ENCODE data around the gene BTBD19.

BTBD19 gene

GRCh38 chr1:44808063-44808937 lies at the start of gene BTBD19:
BTBD19 (plus strand) TSS chr1:44808523; CDS start chr1:44808821, 298 bp downstream.
- TF ChIP-seq TCF12 (IDR thresholded peaks at IDR 0.05; ENCODE audit: low read depth) (no peak), FOXM1 (IDR thresholded peaks at IDR 0.05; ENCODE audit: borderline replicate concordance, low read depth) (no peak), REST (IDR thresholded peaks at IDR 0.05; ENCODE audit: low read depth) (no peak)

GRCh38 chr1:44759077-44759476 lies 49.2 kb upstream of the BTBD19 start:
- TF ChIP-seq TAF1 (IDR thresholded peaks at IDR 0.05; ENCODE audit: low read depth) (no peak), CEBPB (IDR thresholded peaks at IDR 0.05) (no peak), RAD21 (IDR thresholded peaks at IDR 0.05; ENCODE audit: low read depth) (no peak), TEAD4 (IDR thresholded peaks at IDR 0.05) (no peak), MAX (IDR thresholded peaks at IDR 0.05) (no peak), EP300 (IDR thresholded peaks at IDR 0.05; ENCODE audit: borderline replicate concordance) (no peak), USF1 (IDR thresholded peaks at IDR 0.05) (no peak), YY1 (IDR thresholded peaks at IDR 0.05; ENCODE audit: low read depth) (no peak), REST (IDR thresholded peaks at IDR 0.05; ENCODE audit: low read depth) (no peak), NFIC (IDR thresholded peaks at IDR 0.05) (no peak), CREB1 (IDR thresholded peaks at IDR 0.05; ENCODE audit: low read depth) (no peak), EGR1 (IDR thresholded peaks at IDR 0.05) (no peak), ZBTB7A (IDR thresholded peaks at IDR 0.05; ENCODE audit: low read depth) (no peak), FOXM1 (IDR thresholded peaks at IDR 0.05; ENCODE audit: borderline replicate concordance, low read depth) (no peak), TCF12 (IDR thresholded peaks at IDR 0.05; ENCODE audit: low read depth) (no peak)

- TF ChIP-seq FOXM1 (IDR thresholded peaks at IDR 0.05; ENCODE audit: borderline replicate concordance, low read depth) (no peak), CREB1 (IDR thresholded peaks at IDR 0.05; ENCODE audit: low read depth) (no peak), CEBPB (IDR thresholded peaks at IDR 0.05) (no peak), TAF1 (IDR thresholded peaks at IDR 0.05; ENCODE audit: low read depth) (no peak), TEAD4 (IDR thresholded peaks at IDR 0.05) (no peak), RAD21 (IDR thresholded peaks at IDR 0.05; ENCODE audit: low read depth) (no peak), NFIC (IDR thresholded peaks at IDR 0.05) (no peak), USF1 (IDR thresholded peaks at IDR 0.05) (no peak), EGR1 (IDR thresholded peaks at IDR 0.05) (no peak), REST (IDR thresholded peaks at IDR 0.05; ENCODE audit: low read depth) (no peak), ZBTB7A (IDR thresholded peaks at IDR 0.05; ENCODE audit: low read depth) (no peak), TCF12 (IDR thresholded peaks at IDR 0.05; ENCODE audit: low read depth) (no peak), YY1 (IDR thresholded peaks at IDR 0.05; ENCODE audit: low read depth) (no peak), EP300 (IDR thresholded peaks at IDR 0.05; ENCODE audit: borderline replicate concordance) (no peak), MAX (IDR thresholded peaks at IDR 0.05) (no peak)
Observed at GRCh38 chr1:44760876-44761275, 47.4 kb upstream of the BTBD19 start.
